H1 (cell line): ENCODE results near the gene ARHGAP25. TPM values are rescaled to one million over a fixed set of nuclear protein-coding genes. Genes with fewer than 3 reads are reported as not detected.
A peak's percentile ranks its signal among the peaks of the same experiment; 100 is the strongest.

ENCODE experiments used
- CTCF ChIA-PET: fragments of 300-600 bp; sonication (Branson Sonifier 250); formaldehyde crosslinking; loops from one replicate; lab custom pipeline; 2021; ENCODE audit not compliant: partially characterized antibody; lab: Charles Lee
- POLR2A ChIA-PET: fragments of 300-600 bp; sonication (Branson Sonifier 250); formaldehyde crosslinking; loops from one replicate; lab custom pipeline; 2021; ENCODE audit warnings: inconsistent platforms; ENCODE audit not compliant: partially characterized antibody; lab: Charles Lee
- DNase-seq, 2 experiments: peaks; one replicate each; pipeline versions ENCODE4 v3.0.0 to v3.0.0-alpha.2; 2010 to 2022; ENCODE audit warnings: low spot score in 2 of 2, low read depth in 1 of 2, mixed read lengths in 1 of 2
- FAIRE-seq: peaks from 2 replicates; lab custom pipeline; 2011; peaks lifted over from hg19 to GRCh38; lab: Jason Lieb, UNC
- H2AFZ ChIP-seq: 2 replicates; pipeline ENCODE4 v1.8.1; 2012; ENCODE audit warnings: low read length, inconsistent platforms
- H2AK5ac ChIP-seq: 2 replicates; pipeline ENCODE4 v1.6.1; 2013; ENCODE audit warnings: low read depth, low read length
- H2BK120ac ChIP-seq: replicated peaks from 2 replicates; pipeline ENCODE3; 2013; ENCODE audit warnings: low read depth, low read length, inconsistent platforms
- H2BK12ac ChIP-seq: 2 replicates; pipeline ENCODE4 v1.6.1; 2013; ENCODE audit warnings: low read depth, low read length
- H2BK15ac ChIP-seq: 2 replicates; pipeline ENCODE4 v1.6.1; 2013; ENCODE audit warnings: low read length
- H2BK20ac ChIP-seq: 2 replicates; pipeline ENCODE4 v1.6.1; 2013; ENCODE audit warnings: low read length
- H2BK5ac ChIP-seq: 2 replicates; pipeline ENCODE4 v1.6.1; 2013; ENCODE audit warnings: low read depth, low read length
- H3K14ac ChIP-seq: 2 replicates; pipeline ENCODE4 v1.6.1; 2013; ENCODE audit warnings: inconsistent platforms; ENCODE audit not compliant: insufficient read length
- H3K18ac ChIP-seq: 2 replicates; pipeline ENCODE4 v1.6.1; 2013; ENCODE audit warnings: low read length; ENCODE audit errors: extremely low read depth
- H3K23ac ChIP-seq: 2 replicates; pipeline ENCODE4 v1.6.1; 2013; ENCODE audit warnings: inconsistent platforms; ENCODE audit not compliant: insufficient read length
- H3K23me2 ChIP-seq: 2 replicates; pipeline ENCODE4 v1.6.1; 2013; ENCODE audit warnings: low read depth, low read length
- H3K27ac ChIP-seq: 2 replicates; pipeline ENCODE4 v1.6.1; 2011; ENCODE audit warnings: low read depth, low read length, inconsistent platforms
- H3K27me3 ChIP-seq, 4 experiments: replicated peaks in 1 of 4; 1 replicate in 1 of 4; 2 replicates in 3 of 4; pipeline versions ENCODE4 v1.6.1 to v1.8.1; 2011 to 2013; ENCODE audit warnings: low read length in 3 of 4, mild to moderate bottlenecking in 3 of 4, inconsistent platforms in 2 of 4, mixed read lengths in 2 of 4, moderate library complexity in 1 of 4; ENCODE audit not compliant: control insufficient read depth in 3 of 4, insufficient read depth in 3 of 4; ENCODE audit errors: extremely low read depth in 1 of 4
- H3K36me3 ChIP-seq, 4 experiments: 2 replicates each; pipeline versions ENCODE4 v1.6.1 to v1.8.1; 2011 to 2013; ENCODE audit warnings: mild to moderate bottlenecking in 4 of 4, low read length in 3 of 4, moderate library complexity in 2 of 4, control low read depth in 1 of 4, inconsistent platforms in 1 of 4; ENCODE audit not compliant: insufficient read depth in 4 of 4, control insufficient read depth in 2 of 4
- H3K4ac ChIP-seq: replicated peaks from 2 replicates; pipeline ENCODE3; 2013; ENCODE audit warnings: low read length, low read depth, mixed read lengths, inconsistent platforms; ENCODE audit not compliant: insufficient read length
- H3K4me1 ChIP-seq, 4 experiments: replicated peaks in 1 of 4; 1 replicate in 1 of 4; 2 replicates in 3 of 4; pipeline versions ENCODE4 v1.6.1 to v1.8.1; 2011 to 2013; ENCODE audit warnings: low read length in 3 of 4, inconsistent platforms in 2 of 4, mixed read lengths in 1 of 4; ENCODE audit not compliant: insufficient read depth in 4 of 4, control insufficient read depth in 3 of 4
- H3K4me2 ChIP-seq, 2 experiments: 2 replicates each; pipeline versions ENCODE4 v1.6.1 to v1.8.1; 2011 to 2013; ENCODE audit warnings: low read depth in 2 of 2, low read length in 2 of 2, control low read depth in 1 of 2, inconsistent platforms in 1 of 2, mild to moderate bottlenecking in 1 of 2; ENCODE audit not compliant: insufficient read depth in 1 of 2
- H3K4me3 ChIP-seq, 4 experiments: fragments of 200-600, 300-600 bp in 1 of 4; sonication (generic), shearing (Covaris generic), sonication (Bioruptor Twin) in 1 of 4; 2 replicates each; pipeline versions ENCODE4 v1.5.1 to v1.8.1; 2011 to 2016; ENCODE audit warnings: low read length in 4 of 4, low read depth in 3 of 4, control low read depth in 2 of 4, inconsistent platforms in 2 of 4, mild to moderate bottlenecking in 2 of 4, mixed read lengths in 1 of 4, moderate library complexity in 1 of 4; ENCODE audit not compliant: insufficient read depth in 2 of 4; ENCODE audit errors: extremely low read depth in 1 of 4
- H3K56ac ChIP-seq: replicated peaks from 2 replicates; pipeline ENCODE3; 2013; ENCODE audit warnings: low read depth, mild to moderate bottlenecking, mixed read lengths, low read length, inconsistent platforms; ENCODE audit not compliant: insufficient read length
- H3K79me1 ChIP-seq: 2 replicates; pipeline ENCODE4 v1.6.1; 2013; ENCODE audit warnings: low read depth, low read length, control low read depth
- H3K79me2 ChIP-seq, 2 experiments: 2 replicates each; pipeline versions ENCODE4 v1.6.1 to v1.8.1; 2012 to 2013; ENCODE audit warnings: low read length in 2 of 2, mild to moderate bottlenecking in 2 of 2, inconsistent platforms in 1 of 2; ENCODE audit not compliant: insufficient read depth in 2 of 2, control insufficient read depth in 1 of 2
- H3K9ac ChIP-seq, 4 experiments: replicated peaks in 1 of 4; 1 replicate in 1 of 4; 2 replicates in 3 of 4; pipeline versions ENCODE4 v1.6.1 to v1.8.1; 2011 to 2013; ENCODE audit warnings: low read depth in 3 of 4, low read length in 3 of 4, control low read depth in 2 of 4, mild to moderate bottlenecking in 2 of 4, moderate library complexity in 2 of 4, inconsistent platforms in 1 of 4; ENCODE audit errors: extremely low read depth in 1 of 4
- H3K9me3 ChIP-seq, 2 experiments: 2 replicates each; pipeline versions ENCODE4 v1.6.1 to v1.8.1; 2012 to 2013; ENCODE audit warnings: mild to moderate bottlenecking in 2 of 2, moderate library complexity in 2 of 2, control low read depth in 1 of 2, inconsistent platforms in 1 of 2, low read depth in 1 of 2, low read length in 1 of 2, mixed read lengths in 1 of 2; ENCODE audit not compliant: insufficient read depth in 2 of 2
- H4K20me1 ChIP-seq, 2 experiments: replicated peaks in 1 of 2; 2 replicates each; pipeline versions ENCODE3 to v1.8.1; 2011 to 2013; ENCODE audit warnings: inconsistent platforms in 2 of 2, low read length in 2 of 2, mild to moderate bottlenecking in 1 of 2; ENCODE audit not compliant: insufficient read depth in 2 of 2, control insufficient read depth in 1 of 2
- H4K5ac ChIP-seq: 2 replicates; pipeline ENCODE4 v1.6.1; 2013; ENCODE audit warnings: low read length, low read depth, mixed read lengths, inconsistent platforms; ENCODE audit not compliant: insufficient read length
- H4K8ac ChIP-seq: 2 replicates; pipeline ENCODE4 v1.8.0; 2013; ENCODE audit warnings: mild to moderate bottlenecking, moderate library complexity, low read length, inconsistent platforms; ENCODE audit not compliant: insufficient read depth; ENCODE audit errors: extremely low read depth
- H4K91ac ChIP-seq: replicated peaks from 2 replicates; pipeline ENCODE3; 2013; ENCODE audit warnings: low read length, mixed read lengths, inconsistent platforms; ENCODE audit not compliant: insufficient read length
- BCL11A ChIP-seq, 2 experiments: IDR thresholded peaks; one replicate each; pipeline ENCODE4 v1.6.1; 2011; ENCODE audit warnings: low read depth in 2 of 2, low read length in 2 of 2, mild to moderate bottlenecking in 2 of 2
- CREB1 ChIP-seq: IDR thresholded peaks from 2 replicates; pipeline ENCODE4 v1.6.1; 2012; ENCODE audit warnings: inconsistent platforms
- KDM1A ChIP-seq: fragments of 200-600, 300-600 bp; sonication (generic); IDR thresholded peaks from 2 replicates; pipeline ENCODE4 v1.7.1; 2016; ENCODE audit warnings: mild to moderate bottlenecking, low read length, borderline replicate concordance
- SUZ12 ChIP-seq: fragments of 200-600 bp; sonication (generic); IDR thresholded peaks from 2 replicates; pipeline ENCODE4 v1.6.1; 2012; ENCODE audit warnings: mild to moderate bottlenecking, inconsistent platforms, low read length, moderate library complexity, mixed read lengths
- TAF7 ChIP-seq: optimal IDR thresholded peaks from 2 replicates; pipeline ENCODE3; 2011; ENCODE audit warnings: low read depth, mild to moderate bottlenecking, inconsistent platforms, low read length, moderate library complexity, borderline replicate concordance
- WGBS, 2 experiments: shearing (Covaris generic) in 1 of 2; methylation state at CpG; one replicate each; pipeline versions ENCODE4 v1.1.6 to v1.1.7; 2013 to 2015; ENCODE audit warnings: low lambda C conversion rate in 2 of 2, mixed read lengths in 2 of 2, inconsistent platforms in 1 of 2, low coverage in 1 of 2, missing lambda C conversion rate in 1 of 2; ENCODE audit not compliant: insufficient replicate concordance in 2 of 2, insufficient coverage in 1 of 2, insufficient read length in 1 of 2; ENCODE audit errors: extremely low coverage in 1 of 2, missing lambda C conversion rate in 1 of 2; 5-methylcytosine and 5-hydroxymethylcytosine counted together
- polyA plus RNA-seq, 7 experiments: library from polyadenylated mRNA; depleted of rRNA in 3 of 7; stranded (reverse) in 5 of 7; unstranded in 2 of 7; fragments of >200 nt in 5 of 7; fragments of 200-250 nt in 2 of 7; gene quantifications; 1 replicate in 5 of 7; 2 replicates in 1 of 7; 4 replicates in 1 of 7; pipeline versions ENCODE4 v1.2.1 to v1.2.3, GENCODE V29; 2011 to 2013; ENCODE audit warnings: missing spikeins in 2 of 7, mixed read lengths in 2 of 7
- total RNA-seq: library from RNA; stranded (reverse); fragmentation: NEBNext Ultra II Directional; extraction: Animal tissue kit (Norgen Biotek cat#: 25700); gene quantifications from 2 replicates; pipeline ENCODE4 v1.2.1, GENCODE V29; 2021
- TF ChIP-seq, protein P1 (sequence below): IDR thresholded peaks from 2 replicates; pipeline ENCODE4 v1.6.1; 2012; ENCODE audit warnings: low read length, inconsistent platforms

Gene ARHGAP25
- total and polyA plus RNA-seq, 2 of the 8 experiments (the other 6 are each of a cell fraction or from before 2014, with no cell fraction given): 1.00 to 1.2 TPM

DNA sequence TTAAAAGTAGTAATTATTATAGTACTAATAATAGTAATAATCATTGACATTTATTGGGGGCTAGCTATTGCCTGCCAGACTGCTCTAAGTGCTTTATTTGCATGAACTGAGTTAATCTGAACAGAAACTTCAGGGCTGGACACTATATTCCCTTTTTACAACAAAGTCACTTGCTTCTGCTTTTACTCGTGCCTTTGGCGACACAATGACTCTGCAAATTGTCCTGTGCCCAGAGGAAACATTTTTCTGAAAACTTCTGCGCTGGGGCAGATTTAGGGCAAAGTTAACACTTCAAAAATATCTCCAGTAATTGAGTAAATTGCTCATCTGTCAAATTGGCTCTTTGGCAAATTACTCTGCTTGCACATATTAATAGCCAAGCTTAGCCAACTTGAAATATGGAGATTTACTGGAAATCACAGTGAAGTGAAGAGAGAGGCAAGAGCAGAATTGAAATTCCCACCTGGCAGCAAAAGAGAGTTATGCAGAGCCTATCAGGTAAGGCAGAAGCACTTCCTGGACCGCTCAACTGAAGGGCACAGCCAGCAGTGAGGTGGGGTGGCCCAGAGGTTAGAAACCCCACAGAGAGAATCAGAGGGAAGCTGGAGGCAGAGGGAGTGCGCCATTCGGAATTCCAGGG is 100.2 kb downstream of the ARHGAP25 start:
- no peak for DNase-seq
- no peaks in the 10 kb centered on the region for H4K20me1 ChIP-seq
- no peak overlapping the region for H3K14ac ChIP-seq
- no peak overlapping the region for H3K56ac ChIP-seq
- H2BK120ac ChIP-seq: no peak overlapping the region
- peaks cover 6 to 7% of the 10 kb centered on the region in 2 experiments; a peak in 2 of 4 replicates for H3K9me3 ChIP-seq
- H3K9ac ChIP-seq: no peak overlapping the region
- no peak overlapping the region for H4K8ac ChIP-seq
- H3K36me3 ChIP-seq: no peaks in the 10 kb centered on the region
- H3K18ac ChIP-seq: no peak overlapping the region
- H2BK15ac ChIP-seq: no peak overlapping the region
- no peak overlapping the region for H2BK5ac ChIP-seq
- WGBS, 2 experiments: 88% methylated on average over 6 of the region's 6 CpGs; no CpG with 5 or more reads in 1 of the 2 experiments
- H3K79me2 ChIP-seq: no peaks in the 10 kb centered on the region
- no peak overlapping the region for H3K23ac ChIP-seq
- CTCF ChIA-PET: interaction anchor here (0.9 to 6.6 kb wide), 11 partner anchors 14 to 370 kb away, joined by 3 to 113 read pairs (median 4); no protein-coding TSS in a partner anchor
- no peak overlapping the region for H4K91ac ChIP-seq
- H3K4ac ChIP-seq: no peak overlapping the region
- H3K79me1 ChIP-seq: no peaks in the 10 kb centered on the region
- H3K4me1 ChIP-seq: no peaks in the 10 kb centered on the region
- H3K23me2 ChIP-seq: no peaks in the 10 kb centered on the region
- H3K27me3 ChIP-seq: no peaks in the 10 kb centered on the region
- H3K4me3 ChIP-seq: no peak overlapping the region
- no peak overlapping the region for H4K5ac ChIP-seq
- POLR2A ChIA-PET: no interaction called here
- H3K27ac ChIP-seq: no peak overlapping the region
- no peak overlapping the region for H2BK12ac ChIP-seq
- no peak for FAIRE-seq
- H2AFZ ChIP-seq: 0 out of 2 replicates have a peak overlapping the region, but pooled peaks have one; percentile 29
- no peak overlapping the region for H3K4me2 ChIP-seq
- no peak overlapping the region for H2AK5ac ChIP-seq
- no peak overlapping the region for H2BK20ac ChIP-seq
- TF ChIP-seq SUZ12 (no peak), BCL11A (IDR thresholded peaks at IDR 0.05; ENCODE audit: low read depth in 2 of 2, low read length in 2 of 2) (no peak), TAF7 (no peak), KDM1A (no peak), CREB1 (no peak)
- TF ChIP-seq, protein P1, sequence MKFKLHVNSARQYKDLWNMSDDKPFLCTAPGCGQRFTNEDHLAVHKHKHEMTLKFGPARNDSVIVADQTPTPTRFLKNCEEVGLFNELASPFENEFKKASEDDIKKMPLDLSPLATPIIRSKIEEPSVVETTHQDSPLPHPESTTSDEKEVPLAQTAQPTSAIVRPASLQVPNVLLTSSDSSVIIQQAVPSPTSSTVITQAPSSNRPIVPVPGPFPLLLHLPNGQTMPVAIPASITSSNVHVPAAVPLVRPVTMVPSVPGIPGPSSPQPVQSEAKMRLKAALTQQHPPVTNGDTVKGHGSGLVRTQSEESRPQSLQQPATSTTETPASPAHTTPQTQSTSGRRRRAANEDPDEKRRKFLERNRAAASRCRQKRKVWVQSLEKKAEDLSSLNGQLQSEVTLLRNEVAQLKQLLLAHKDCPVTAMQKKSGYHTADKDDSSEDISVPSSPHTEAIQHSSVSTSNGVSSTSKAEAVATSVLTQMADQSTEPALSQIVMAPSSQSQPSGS: no peak
